Motor neuron (in vitro differentiated cells): ENCODE data around the gene TES. TPM values are rescaled to one million over a fixed set of nuclear protein-coding genes. Genes with fewer than 3 reads are reported as not detected.

ENCODE experiments used
- ATAC-seq, 8 experiments: fragments of 200-7000 bp; cut with Tn5 transposase; replicated peaks in 6 of 8; 2 replicates each; pipeline ENCODE4 v1.8.0; 2021; ENCODE audit warnings: mild to moderate bottlenecking in 8 of 8, moderate library complexity in 8 of 8
- H3K27ac ChIP-seq, 2 donors: fragments of 250-450 bp; sonication (Bioruptor Pico); 2 replicates each; pipeline ENCODE4 v1.9.0; 2021; ENCODE audit warnings: antibody characterized with exemption in 2 of 2, mild to moderate bottlenecking in 2 of 2, moderate library complexity in 1 of 2
- H3K4me1 ChIP-seq, 2 donors: fragments of 250-450 bp; sonication (Bioruptor Pico); replicated peaks in 1 of 2; 2 replicates each; pipeline ENCODE4 v1.6.1; 2021; ENCODE audit warnings: antibody characterized with exemption in 2 of 2, mild to moderate bottlenecking in 2 of 2, moderate library complexity in 1 of 2
- H3K4me3 ChIP-seq, 5 donors: fragments of 250-450 bp; sonication (Bioruptor Pico); 2 replicates each; pipeline ENCODE4 v1.9.0; 2021; ENCODE audit warnings: antibody characterized with exemption in 5 of 5, mild to moderate bottlenecking in 5 of 5, moderate library complexity in 4 of 5
- WGBS, 10 experiments: fragments of 450-650 bp; shearing (Covaris generic); methylation state at CpG; one replicate each; pipeline ENCODE4 v1.0.0; 2022; 5-methylcytosine and 5-hydroxymethylcytosine counted together
- in situ Hi-C, 9 experiments: fragments of 400-800 bp; cut with MboI; loops; one replicate each; pipeline ENCODE4 v1.15.0; 2021; ENCODE audit warnings: low sequenced_read_pairs in 9 of 9, low pct_unique_long_range_greater_than_20kb in 2 of 9; ENCODE audit not compliant: unreplicated experiment in 9 of 9
- total RNA-seq, 8 experiments: library from RNA; unstranded; fragments of 300-600 nt; gene quantifications; 2 replicates each; pipeline versions ENCODE4 v1.2.3 to v1.2.4, GENCODE V29; 2022

TES gene
- total RNA-seq, 8 experiments from 2014 or later: 24.2 to 103 (median 44.6) TPM

DNA sequence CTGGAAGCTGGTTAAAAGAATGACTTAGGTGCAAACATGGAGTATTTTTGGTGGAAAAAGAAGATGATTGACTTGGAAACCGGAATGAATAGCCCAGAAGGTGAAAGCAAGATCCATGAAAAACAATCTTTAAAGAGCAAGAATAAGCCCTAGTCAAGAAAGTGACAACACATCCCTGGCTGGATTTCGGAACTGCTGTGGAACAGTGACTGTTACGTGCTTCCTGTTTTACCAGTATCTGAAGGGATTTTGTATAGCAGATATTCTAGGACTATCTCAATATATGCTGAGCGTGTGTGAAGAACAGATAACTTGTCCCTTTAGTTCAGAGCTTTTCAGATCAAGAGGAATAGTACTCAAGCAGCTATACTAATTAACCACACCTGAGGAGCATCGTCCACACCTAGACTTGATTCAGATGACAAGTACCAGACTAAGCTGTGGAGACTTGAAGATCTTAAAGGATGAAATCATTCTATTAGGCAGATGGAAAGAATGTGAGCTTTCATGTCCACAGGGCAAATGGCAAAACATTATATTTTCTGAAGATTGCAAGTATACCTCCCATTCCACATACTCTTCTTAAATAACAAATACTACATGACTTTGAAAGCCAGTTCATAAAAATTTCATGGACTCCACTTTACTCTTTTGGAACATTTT is 11.5 kb upstream of the TES start:
- 79 to 100% (median 88%) methylated on average over 1 to 5 of the region's 5 CpGs for WGBS, 10 experiments
- Histone ChIP-seq H3K27ac (no peak overlapping the region), H3K4me3 (no peak overlapping the region), H3K4me1 (no peaks in the 10 kb centered on the region)
- no peak for ATAC-seq
- in situ Hi-C loops: loop anchor here in 1 of 9 experiments (25.0 kb wide), 1 partner anchor 613 kb away; no protein-coding TSS in a partner anchor

DNA sequence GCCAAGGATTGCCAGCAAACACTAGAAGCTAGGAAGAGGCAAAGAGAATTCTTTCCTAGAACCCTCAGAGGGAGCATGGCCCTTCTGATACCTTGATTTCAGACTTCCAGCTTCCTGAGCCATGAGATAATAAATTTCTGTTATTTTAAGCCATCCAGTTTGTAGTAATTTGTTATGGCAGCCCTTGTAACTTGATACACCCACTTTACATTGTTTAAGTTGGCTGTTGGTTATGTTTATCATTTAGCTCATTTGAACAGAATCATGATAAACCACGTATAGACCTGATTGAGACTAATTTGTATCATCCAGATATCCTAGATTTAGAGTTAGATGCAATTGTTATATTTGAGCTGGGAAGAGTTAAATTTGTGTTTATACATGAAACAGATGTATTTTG is 9.4 kb upstream of the TES start:
- WGBS, 10 experiments: 56 to 100% (median 69%) methylated on average over 1 of the region's 1 CpG; no CpG with 5 or more reads in 2 of the 10 experiments
- Histone ChIP-seq H3K4me1 (no peaks in the 10 kb centered on the region), H3K27ac (no peak overlapping the region), H3K4me3 (no peak overlapping the region)
- no peak for ATAC-seq
- in situ Hi-C loops: no loop called here

DNA sequence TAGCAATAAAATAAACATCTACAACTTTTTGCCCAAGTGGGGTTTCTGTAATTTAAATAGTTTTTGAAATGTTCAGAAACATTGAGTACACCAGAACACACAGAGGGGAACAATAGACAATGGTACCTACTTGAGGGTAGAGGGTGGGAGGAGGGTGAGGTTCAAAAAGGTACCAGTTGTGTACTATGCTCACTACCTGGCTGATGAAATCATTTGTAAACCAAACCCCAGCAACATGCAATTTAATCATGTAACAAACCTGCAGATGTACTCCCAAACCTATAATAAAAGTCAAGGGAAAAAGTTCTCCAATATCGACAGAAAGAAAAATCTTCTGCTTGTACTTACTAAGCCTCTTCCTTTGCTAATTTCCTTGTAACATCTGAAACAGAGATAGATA is 4.2 kb upstream of the TES start:
- H3K27ac ChIP-seq: no peak overlapping the region
- in situ Hi-C loops: no loop called here
- H3K4me3 ChIP-seq: no peak overlapping the region
- no peaks in the 10 kb centered on the region for H3K4me1 ChIP-seq
- WGBS, 10 experiments: 80 to 100% (median 100%) methylated on average over 1 of the region's 1 CpG; no CpG with 5 or more reads in 3 of the 10 experiments
- ATAC-seq: no peak

DNA sequence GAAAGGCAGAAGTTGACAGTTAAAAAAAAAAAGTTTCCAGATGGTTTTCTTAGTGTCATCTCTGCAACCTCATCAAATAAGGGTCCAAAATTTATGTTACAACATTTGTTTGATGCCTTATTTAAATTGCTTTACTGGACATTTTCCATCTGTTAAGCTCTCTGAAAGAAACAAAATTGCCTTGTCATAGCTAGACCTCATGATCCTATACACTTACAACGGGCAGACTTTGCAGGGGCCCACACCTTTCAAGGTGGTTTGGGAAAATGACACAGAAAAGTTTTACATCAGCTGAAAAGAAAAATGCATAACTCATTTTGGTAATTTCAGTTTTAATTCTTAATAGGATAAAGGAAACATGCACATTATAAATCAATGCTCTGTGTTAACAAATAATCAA is 1.4 kb upstream of the TES start:
- in situ Hi-C loops: no loop called here
- no peak overlapping the region for H3K27ac ChIP-seq
- ATAC-seq: no peak
- H3K4me3 ChIP-seq: no peak overlapping the region
- peaks cover 2 to 19% of the 10 kb centered on the region in 2 donors for H3K4me1 ChIP-seq
- WGBS, 10 experiments: 63 to 100% (median 95%) methylated on average over 1 of the region's 1 CpG; no CpG with 5 or more reads in 2 of the 10 experiments

DNA sequence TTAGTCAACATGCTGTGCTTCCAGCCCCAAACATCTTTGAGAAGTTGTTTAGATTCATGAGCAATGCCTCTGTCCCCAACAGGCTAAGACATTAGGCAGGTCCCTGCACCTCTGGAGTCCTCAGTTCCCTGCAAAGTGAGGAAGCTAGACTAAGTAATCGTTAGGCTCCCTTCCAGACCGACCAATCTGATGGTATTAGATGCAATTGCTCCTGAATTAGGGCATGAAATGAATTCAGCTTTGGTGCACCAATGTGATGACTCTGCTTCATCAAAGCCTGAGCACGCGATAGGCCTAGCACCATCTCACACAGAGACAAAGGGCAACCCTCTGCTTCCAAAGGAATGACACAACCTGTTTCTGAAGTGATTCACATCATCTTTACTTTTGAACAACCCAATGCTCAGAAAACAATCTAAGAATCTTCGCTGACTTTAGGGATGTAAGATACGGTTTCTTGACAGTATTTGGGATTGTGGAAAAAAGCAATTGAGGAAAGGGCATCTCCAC is 723 bp upstream of the TES start:
- Histone ChIP-seq H3K4me3 (no peak overlapping the region), H3K4me1 (peaks cover 2 to 23% of the 10 kb centered on the region in 2 donors), H3K27ac (no peak overlapping the region)
- ATAC-seq: no peak
- WGBS, 10 experiments: 85 to 100% (median 98%) methylated on average over 1 to 6 of the region's 6 CpGs; no CpG with 5 or more reads in 2 of the 10 experiments
- in situ Hi-C loops: no loop called here

DNA sequence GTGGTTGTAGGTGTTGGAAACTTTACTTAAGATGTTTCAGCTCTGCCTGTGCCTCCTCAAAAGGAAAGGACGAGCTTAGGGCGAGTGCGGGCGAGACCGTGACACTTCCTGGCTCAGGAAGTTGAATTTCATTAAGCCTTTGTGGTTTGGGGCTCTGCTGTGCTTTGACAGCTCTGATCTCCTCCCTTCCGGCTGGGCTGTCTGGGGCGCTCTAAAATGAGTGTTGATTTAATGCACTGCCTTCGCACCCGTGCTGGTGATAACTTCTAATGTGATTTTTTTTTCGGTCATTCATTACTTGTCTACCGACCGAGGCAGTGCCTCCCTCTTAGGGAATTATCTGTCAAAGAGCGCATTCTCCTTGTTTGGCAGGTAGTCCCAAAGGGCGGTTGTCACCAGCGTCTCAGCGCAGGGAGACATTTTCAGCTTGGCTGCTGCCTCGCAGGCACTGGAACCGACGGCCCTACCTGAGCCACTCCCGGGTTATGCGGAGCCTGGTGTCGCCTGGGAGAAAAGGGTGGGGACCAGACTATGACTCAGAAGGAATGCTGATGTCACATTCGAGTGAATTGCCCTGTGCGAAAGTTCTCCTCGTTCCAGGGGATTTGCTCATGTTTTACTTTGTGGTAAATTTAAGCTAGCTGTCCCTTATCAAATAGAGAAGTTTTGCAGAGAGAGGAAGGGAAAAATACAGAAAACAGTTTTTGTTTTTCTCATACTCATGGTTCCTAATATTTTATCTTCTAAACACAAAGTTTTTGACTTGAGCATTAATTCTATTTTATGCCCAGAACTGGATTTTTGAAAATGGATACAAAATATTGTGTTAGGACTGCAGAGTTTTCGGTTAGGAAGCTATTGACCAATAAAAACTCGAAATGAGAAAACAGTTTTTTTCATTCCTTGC is 920 bp downstream of the TES start:
- Histone ChIP-seq H3K27ac (peak overlapping the region in 1 of 2 donors; percentile 59), H3K4me3 (peak overlapping the region; percentile 59 to 94 (median 92)), H3K4me1 (peaks cover 2 to 23% of the 10 kb centered on the region in 2 donors)
- 0 to 67% (median 6%) methylated on average over 2 to 19 of the region's 27 CpGs for WGBS, 10 experiments
- ATAC-seq: peak; percentile 68 to 85 (median 82)
- in situ Hi-C loops: no loop called here

DNA sequence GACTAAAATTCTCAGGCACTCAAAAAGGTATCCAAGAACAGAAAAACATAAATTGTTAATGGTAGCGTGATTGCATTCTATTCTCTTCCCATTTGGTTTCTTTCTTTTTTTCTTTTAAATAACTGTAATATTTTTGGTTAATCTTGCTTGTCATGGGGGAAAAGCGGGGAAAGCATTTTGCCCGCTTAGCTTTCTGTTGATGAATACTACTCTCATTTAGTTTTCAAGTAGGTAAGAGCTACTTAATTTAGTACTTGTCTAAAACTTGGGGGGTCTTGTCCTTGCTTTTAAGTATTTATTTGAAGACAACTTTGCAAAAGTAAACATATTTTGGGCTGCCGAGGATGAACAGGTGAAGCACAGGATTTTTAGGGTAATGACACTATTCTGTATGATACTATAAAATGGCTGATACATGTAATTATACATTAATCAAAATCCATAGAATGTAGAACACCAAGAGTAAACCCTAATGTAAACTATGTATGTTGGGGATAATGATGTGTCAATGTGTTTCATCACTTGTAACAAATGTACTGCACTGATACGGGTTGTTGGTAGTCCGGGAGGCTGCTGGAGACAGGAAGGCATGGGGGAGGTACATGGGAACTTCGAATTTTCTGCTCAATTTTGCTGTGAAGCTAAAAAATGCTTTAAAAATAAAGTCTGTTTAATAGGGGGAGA is 1.7 kb downstream of the TES start:
- H3K4me1 ChIP-seq: peaks cover 2 to 23% of the 10 kb centered on the region in 2 donors
- 19 to 77% (median 53%) methylated on average over 5 to 7 of the region's 7 CpGs for WGBS, 10 experiments
- no peak for ATAC-seq
- in situ Hi-C loops: no loop called here
- peak overlapping the region; percentile 59 to 94 (median 92) for H3K4me3 ChIP-seq
- no peak overlapping the region for H3K27ac ChIP-seq

DNA sequence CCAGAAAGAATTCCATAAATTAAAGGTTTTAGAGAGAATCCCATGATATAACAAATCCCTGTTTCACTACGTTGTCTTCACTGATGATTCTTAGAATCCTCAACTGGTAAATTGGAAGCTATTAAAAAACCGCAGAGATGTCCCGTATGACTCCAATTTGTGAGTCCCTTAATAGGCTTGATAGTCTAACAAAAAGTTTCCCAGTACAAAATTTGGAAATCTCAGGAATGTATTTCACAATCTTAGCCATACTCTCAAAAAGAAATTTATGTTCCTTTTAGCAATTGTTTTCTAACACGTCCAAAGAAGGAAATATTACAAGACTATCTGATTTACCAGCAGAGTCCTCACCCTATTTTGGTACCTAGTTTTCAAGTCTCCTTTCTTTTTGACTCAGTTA is 2.5 kb downstream of the TES start:
- Histone ChIP-seq H3K4me1 (peaks cover 2 to 23% of the 10 kb centered on the region in 2 donors), H3K4me3 (peak overlapping the region in 4 of 5 donors; percentile 81 to 94 (median 92)), H3K27ac (no peak overlapping the region)
- in situ Hi-C loops: no loop called here
- 0 to 87% (median 48%) methylated on average over 2 to 4 of the region's 4 CpGs; no CpG with 5 or more reads in 1 of the 10 experiments for WGBS, 10 experiments
- no peak for ATAC-seq

DNA sequence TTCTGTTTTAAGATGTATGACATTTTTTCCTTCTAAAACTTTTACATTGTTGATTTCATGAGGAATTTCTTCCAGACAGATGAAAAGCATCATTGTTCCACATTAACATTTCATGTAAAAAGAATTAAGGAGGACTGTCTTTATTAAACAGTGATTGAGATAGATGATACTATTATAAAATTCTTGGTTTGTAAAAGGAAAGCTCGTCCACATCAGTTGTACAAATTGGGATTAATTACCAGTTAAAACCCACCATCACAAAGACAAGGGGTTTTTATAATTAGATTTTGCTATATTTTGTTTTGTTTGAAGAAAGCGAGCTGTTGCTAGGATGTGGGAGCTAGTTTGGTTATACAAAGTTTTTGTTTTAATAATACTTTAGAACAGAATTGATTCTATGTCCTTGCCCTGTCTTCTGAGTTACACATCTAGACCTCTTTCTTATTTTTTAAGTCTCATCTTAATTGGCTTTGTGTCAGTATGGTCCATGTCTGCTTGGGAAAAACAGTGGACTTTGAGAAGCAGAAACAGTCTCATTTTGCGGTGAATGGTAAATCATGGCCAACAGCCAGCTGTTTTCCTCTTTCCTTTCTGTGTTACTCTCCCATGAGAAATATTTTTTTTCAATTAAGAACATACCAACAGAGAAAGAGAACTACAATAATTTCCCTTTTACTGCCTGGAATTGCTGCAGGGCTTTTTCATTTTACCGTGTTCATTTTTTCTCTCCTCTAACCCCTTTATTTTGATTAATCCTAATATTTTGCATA is 3.2 kb downstream of the TES start:
- in situ Hi-C loops: no loop called here
- H3K27ac ChIP-seq: no peak overlapping the region
- no peak for ATAC-seq
- peaks cover 2 to 23% of the 10 kb centered on the region in 2 donors for H3K4me1 ChIP-seq
- H3K4me3 ChIP-seq: no peak overlapping the region
- WGBS, 10 experiments: 9 to 98% (median 91%) methylated on average over 2 to 4 of the region's 4 CpGs

DNA sequence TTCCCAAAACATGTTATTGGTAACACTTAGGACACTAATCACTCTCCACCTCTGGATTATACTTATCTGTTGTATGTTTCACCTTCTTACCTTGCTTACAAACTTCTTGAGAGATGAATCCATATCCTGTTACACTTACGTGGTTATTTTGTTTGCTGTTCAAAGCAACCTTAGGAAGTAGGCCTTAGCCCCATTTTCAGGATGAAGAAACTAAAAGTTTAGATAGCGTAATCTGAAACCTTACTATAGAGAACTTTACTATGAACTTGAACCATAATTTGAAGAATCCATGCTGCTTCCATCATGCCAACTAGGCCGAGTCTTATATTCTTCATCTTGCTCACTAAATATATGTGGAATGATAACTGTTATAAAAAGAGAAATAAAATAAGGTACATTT is 4.6 kb downstream of the TES start:
- no peak for ATAC-seq
- in situ Hi-C loops: no loop called here
- Histone ChIP-seq H3K27ac (no peak overlapping the region), H3K4me3 (no peak overlapping the region), H3K4me1 (peaks cover 2 to 23% of the 10 kb centered on the region in 2 donors)
- WGBS, 10 experiments: 89 to 100% (median 100%) methylated on average over 1 to 3 of the region's 3 CpGs

DNA sequence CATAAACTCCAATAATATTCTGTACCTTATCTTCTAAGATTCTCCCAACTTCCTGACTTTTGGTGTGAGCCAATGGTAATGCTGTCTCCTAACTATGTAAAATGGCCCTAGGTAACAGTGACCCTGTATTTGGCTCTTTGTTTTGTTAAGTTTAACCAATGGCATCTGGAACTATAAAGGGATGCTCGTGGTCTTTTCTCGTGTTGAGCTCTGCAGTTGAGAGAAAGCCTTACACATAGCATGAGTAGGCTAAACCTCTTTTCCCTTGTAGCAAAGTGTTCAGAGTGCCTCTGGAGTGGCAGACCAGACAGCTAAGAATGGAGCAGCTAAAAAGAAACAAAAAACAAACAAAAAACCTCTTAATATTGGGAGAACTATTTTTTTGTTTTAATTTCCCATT is 5.2 kb downstream of the TES start:
- in situ Hi-C loops: no loop called here
- 68 to 100% (median 90%) methylated on average over 1 to 2 of the region's 2 CpGs; no CpG with 5 or more reads in 3 of the 10 experiments for WGBS, 10 experiments
- H3K4me1 ChIP-seq: peaks cover 2 to 23% of the 10 kb centered on the region in 2 donors
- no peak overlapping the region for H3K4me3 ChIP-seq
- no peak overlapping the region for H3K27ac ChIP-seq
- ATAC-seq: no peak

DNA sequence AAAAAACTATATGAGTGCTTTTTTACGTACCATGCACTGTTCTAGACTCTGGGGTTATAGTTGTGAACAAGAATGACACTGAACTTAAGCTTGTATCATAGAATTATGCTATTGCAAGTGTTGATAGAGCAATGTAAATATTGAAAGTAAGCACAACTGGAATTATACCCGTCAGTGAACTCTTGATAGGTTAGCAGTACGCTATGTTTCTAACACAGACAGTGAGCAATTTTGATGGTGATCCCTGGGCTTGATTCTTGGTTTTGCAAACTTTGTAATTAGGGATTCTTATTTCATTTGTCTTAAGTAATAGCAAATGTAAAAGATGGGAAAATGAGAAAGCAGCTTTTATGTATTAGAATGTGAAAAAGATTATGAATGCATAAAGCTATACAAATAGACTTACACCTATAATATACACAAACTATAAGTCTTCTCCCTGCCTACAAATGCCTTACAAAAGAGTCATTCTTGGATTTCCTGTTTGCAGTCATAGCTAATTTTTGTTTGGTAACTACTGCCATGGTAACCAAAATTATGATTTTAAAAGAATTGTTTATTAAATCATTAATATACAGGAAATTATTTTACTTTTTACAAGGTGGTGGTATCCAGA is 6.7 kb downstream of the TES start:
- ATAC-seq: peak in 1 of 8 experiments; percentile 44

More for the DNA sequence above, 6.7 kb downstream of the TES start:
- peaks cover 2 to 21% of the 10 kb centered on the region in 2 donors for H3K4me1 ChIP-seq
- in situ Hi-C loops: no loop called here
- WGBS, 10 experiments: 68 to 100% (median 92%) methylated on average over 2 to 3 of the region's 3 CpGs; no CpG with 5 or more reads in 1 of the 10 experiments
- no peak overlapping the region for H3K27ac ChIP-seq
- no peak overlapping the region for H3K4me3 ChIP-seq
